ENCODE results near the gene SMIM38. TPM values are rescaled to one million over a fixed set of nuclear protein-coding genes. Genes with fewer than 3 reads are reported as not detected.

Gene SMIM38
- total RNA-seq, 1 donor: 0.09 TPM

DNA sequence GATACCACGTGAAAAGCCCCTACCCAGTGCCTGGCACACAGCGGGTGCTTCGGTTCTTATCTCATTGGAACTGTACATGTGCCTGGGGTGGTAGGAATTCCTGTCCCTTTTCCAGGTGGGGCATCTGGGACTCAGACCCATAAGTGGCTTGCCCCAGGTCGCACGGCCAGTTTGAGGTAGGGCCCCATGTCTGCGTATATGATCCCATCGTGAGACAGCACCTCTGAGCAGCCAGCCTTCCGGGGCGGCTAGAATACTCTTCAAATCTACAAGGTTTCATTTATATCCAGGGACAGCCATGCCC, 33.5 kb upstream of the SMIM38 start:
- no peak for DNase-seq (ENCODE audit: low read depth)
- no peak overlapping the region for H3K4me3 ChIP-seq (ENCODE audit: low read depth, low read length)
- TF ChIP-seq CTCF (IDR thresholded peaks at IDR 0.05; ENCODE audit: insufficient read depth, low read length): no peak

DNA sequence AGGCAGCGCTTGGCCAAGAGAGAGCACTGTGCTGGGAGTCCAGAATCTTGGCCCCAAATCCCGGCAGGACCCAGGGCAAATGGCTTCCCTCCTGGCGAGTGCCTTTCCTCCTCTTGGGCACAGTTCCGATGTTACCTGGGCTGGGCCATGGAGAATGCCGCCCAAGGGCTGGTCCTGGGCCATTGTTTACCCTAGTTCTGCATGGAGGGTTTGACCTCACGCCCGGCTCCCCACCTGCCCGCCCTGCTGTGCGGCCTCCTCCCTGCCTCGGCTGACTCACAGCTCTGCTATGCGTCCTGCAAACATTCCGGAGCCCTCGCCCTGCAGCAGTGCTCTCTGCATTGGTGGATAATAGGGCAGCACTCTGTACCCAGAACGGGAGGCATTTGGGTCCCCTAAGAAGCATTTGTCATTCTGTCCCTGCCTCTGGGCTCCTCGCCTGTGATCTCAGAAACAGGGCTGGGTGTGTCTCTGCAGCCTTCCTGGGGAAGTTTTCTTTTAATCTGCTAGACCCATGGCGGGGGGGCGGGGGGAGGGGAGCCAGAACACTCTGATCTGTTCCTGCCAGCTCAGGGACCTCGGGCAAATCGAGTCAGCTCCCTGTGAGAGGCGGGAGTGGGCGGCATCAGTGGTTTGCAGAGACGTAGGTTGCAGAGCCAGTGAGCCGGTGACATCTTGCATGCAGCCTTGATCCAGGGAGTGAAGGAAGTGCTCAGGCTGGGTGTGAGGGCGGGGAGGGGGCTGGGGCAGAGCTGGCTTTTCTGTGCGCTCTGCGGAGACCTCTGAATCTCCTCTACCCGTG, 32.9 kb upstream of the SMIM38 start:
- no peak overlapping the region for H3K4me3 ChIP-seq (ENCODE audit: low read depth, low read length)
- peak; percentile 69 for DNase-seq (ENCODE audit: low read depth)
- no peak for TF ChIP-seq CTCF (IDR thresholded peaks at IDR 0.05; ENCODE audit: insufficient read depth, low read length)

GRCh38 chr11:69123593-69124545, 31.9 kb upstream of the SMIM38 start:
- H3K4me3 ChIP-seq (ENCODE audit: low read depth, low read length): no peak overlapping the region
- no peak for TF ChIP-seq CTCF (IDR thresholded peaks at IDR 0.05; ENCODE audit: insufficient read depth, low read length)
- no peak for DNase-seq (ENCODE audit: low read depth)

DNA sequence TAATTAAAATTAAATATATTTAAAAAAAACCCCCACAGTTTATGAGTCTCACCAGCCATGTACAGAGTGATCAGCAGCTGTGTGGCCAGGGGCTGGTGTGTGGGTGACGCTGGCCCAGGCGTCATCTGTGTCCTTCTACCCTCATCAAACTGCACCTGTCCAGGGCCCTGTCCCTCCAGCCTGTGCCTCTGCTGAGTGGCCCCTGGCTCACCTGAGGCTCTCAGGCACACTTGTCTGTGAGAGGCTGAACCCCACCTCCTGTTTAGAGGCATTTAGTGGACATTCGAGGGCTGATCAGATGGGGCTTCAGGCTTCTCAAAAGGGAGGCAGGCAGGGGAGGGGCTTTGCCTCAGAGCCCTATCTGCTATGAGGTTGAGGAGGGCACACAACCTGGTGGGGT, 29.9 kb upstream of the SMIM38 start:
- H3K4me3 ChIP-seq (ENCODE audit: low read depth, low read length): no peak overlapping the region

DNA sequence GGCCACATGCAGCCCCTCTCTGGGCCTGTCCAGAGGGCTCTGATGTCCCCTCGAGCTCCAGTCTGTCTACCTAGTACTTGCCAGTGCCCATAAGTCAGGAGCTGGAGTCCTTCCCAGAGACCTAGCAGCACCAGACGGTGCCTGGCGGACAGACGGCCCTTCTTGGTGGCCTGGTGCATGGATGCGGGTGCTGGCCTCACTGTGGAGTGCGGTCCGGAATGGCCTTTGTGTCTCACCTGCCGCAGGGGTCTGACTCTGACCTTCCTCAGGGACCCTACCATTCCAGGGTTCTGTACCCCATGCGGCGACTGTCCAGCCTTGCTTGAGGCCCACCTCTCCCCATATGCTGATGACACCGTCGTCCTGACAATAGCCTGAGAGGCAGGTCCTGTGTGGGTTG, 29.4 kb upstream of the SMIM38 start:
- H3K4me3 ChIP-seq (ENCODE audit: low read depth, low read length): no peak overlapping the region
- no peak for DNase-seq (ENCODE audit: low read depth)

More for the DNA sequence above, 29.9 kb upstream of the SMIM38 start:
- no peak for DNase-seq (ENCODE audit: low read depth)
- no peak for TF ChIP-seq CTCF (IDR thresholded peaks at IDR 0.05; ENCODE audit: insufficient read depth, low read length)

More for the DNA sequence above, 29.4 kb upstream of the SMIM38 start:
- TF ChIP-seq CTCF (IDR thresholded peaks at IDR 0.05; ENCODE audit: insufficient read depth, low read length): no peak

Data from fibroblast of the aortic adventitia (primary cell).